Peyer's patch (tissue), 4 donors: ENCODE results near the gene FEM1A. TPM values are rescaled to one million over a fixed set of nuclear protein-coding genes. Genes with fewer than 3 reads are reported as not detected.
"Not testable (repeated sequence)": the region's sequence is repeated elsewhere in the genome, so short reads cannot be mapped to it uniquely, and the experiment has no call there.

Experiments
- DNase-seq, 3 donors: peaks; one replicate each; pipeline ENCODE4 v3.0.0-alpha.2; 2017 to 2019
- H3K27ac ChIP-seq, 4 donors: fragments of 200-600 bp; sonication (generic); one replicate each; pipeline ENCODE4 v1.5.1; 2016 to 2019
- H3K27me3 ChIP-seq, 2 donors: fragments of 200-600 bp; sonication (generic); one replicate each; pipeline ENCODE4 v1.5.1; 2019
- H3K36me3 ChIP-seq, 3 donors: fragments of 200-600 bp; sonication (generic); one replicate each; pipeline ENCODE4 v1.5.1; 2016 to 2019
- H3K4me1 ChIP-seq, 4 donors: fragments of 200-600 bp; sonication (generic); one replicate each; pipeline ENCODE4 v1.5.1; 2016 to 2019
- H3K4me3 ChIP-seq, 4 donors: fragments of 200-600 bp; sonication (generic); 1 replicate in 3 of 4; 2 replicates in 1 of 4; pipeline ENCODE4 v1.5.1; 2016 to 2019; ENCODE audit warnings: mild to moderate bottlenecking in 1 of 4
- H3K9me3 ChIP-seq, 4 donors: fragments of 200-600 bp; sonication (generic); one replicate each; pipeline ENCODE4 v1.5.1; 2016 to 2019; ENCODE audit warnings: mild to moderate bottlenecking in 1 of 4
- POLR2A ChIP-seq, 2 donors: fragments of 450-650 bp; IDR thresholded peaks; one replicate each; pipeline ENCODE4 v1.5.1; 2017; ENCODE audit warnings: antibody characterized with exemption in 2 of 2, mild to moderate bottlenecking in 2 of 2, moderate library complexity in 2 of 2
- total RNA-seq, 4 donors: library from RNA; depleted of rRNA; stranded (reverse); fragments of >200 nt; gene quantifications; one replicate each; pipeline ENCODE4 v1.1.0, GENCODE V29; 2016
- TF ChIP-seq, protein P1 (sequence below), 6 experiments: fragments of 450-650 bp in 4 of 6; fragments of 200-600 bp in 2 of 6; sonication (generic) in 1 of 6; IDR thresholded peaks; one replicate each; pipeline ENCODE4 v1.5.1; 2017 to 2019; ENCODE audit warnings: antibody characterized with exemption in 6 of 6, mild to moderate bottlenecking in 3 of 6, moderate library complexity in 1 of 6

Gene FEM1A
- total RNA-seq, 4 donors from 2014 or later, result 12.8 to 14.9 (median 14.0) TPM

DNA sequence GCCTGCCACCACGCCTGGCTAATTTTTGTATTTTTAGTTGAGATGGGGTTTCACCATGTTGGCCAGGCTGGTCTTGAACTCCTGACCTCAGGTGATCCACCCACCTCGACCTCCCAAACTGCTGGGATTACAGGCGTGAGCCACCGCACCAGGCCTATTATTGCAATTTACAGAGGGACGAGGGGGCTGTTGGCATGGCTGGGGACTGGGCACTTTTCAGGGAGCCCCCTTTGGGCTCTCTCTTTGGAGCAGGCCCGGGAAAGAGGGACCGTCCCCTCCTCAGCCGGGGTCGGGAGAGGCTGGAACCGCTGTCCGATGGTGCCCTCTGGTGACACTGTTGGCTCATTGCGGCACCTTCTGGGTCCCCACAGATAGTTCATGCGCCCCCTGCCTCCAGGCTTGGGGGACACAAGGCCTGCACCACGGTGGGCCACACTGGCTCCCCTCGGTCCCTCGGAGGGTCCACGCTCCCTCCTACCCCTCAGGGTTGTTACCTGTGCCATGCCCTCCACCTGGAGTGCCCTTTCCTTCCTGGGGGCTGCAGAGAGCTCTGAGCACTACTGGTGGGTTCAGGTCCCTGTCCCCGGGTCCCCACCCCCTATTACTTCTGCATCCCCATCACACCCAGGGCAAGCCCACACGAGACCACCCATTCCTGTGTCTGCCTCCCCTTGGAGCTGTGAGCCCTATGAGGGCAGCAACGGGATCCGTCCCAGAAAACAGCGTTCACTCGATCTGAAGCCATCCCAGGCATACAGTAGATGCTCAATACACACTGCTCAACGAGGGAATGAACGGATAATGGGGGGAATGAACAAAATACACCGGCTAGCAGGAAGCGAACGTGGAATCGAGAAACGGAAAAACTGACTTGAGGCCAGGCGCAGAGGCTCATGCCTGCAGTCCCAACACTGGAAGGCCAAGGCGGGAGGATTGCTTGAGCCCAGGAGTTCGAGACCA is 12.5 kb downstream of the FEM1A start:
- DNase-seq, result peak; percentile 63 to 79 (median 68)

DNA sequence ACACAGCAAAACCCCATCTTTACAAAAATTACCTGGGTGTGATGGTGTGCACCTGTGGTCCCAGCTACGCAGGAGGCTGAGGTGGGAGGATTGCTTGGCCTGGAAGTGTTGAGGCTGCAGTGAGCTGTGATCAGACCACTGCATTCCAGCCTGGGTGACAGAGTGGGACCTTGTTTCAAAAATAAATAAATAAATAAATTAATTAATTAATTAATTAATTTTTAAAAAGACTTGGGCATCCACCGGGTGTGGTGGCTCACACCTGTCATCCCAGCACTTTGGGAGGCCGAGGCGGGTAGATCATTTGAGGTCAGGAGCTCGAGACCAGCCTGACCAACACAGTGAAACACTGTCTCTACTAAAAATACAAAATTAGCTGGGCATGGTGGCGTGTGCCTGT is 13.6 kb downstream of the FEM1A start:
- DNase-seq, H3K27me3 ChIP-seq, H3K9me3 ChIP-seq, H3K27ac ChIP-seq, H3K4me3 ChIP-seq, H3K4me1 ChIP-seq, H3K36me3 ChIP-seq: not testable (repeated sequence)

More for the DNA sequence above, 12.5 kb downstream of the FEM1A start:
- Histone ChIP-seq H3K27ac (no peak overlapping the region), H3K4me1 (no peaks in the 10 kb centered on the region), H3K4me3 (no peak overlapping the region), H3K27me3 (no peaks in the 10 kb centered on the region), H3K36me3 (no peaks in the 10 kb centered on the region), H3K9me3 (no peaks in the 10 kb centered on the region)
- TF ChIP-seq, protein P1, sequence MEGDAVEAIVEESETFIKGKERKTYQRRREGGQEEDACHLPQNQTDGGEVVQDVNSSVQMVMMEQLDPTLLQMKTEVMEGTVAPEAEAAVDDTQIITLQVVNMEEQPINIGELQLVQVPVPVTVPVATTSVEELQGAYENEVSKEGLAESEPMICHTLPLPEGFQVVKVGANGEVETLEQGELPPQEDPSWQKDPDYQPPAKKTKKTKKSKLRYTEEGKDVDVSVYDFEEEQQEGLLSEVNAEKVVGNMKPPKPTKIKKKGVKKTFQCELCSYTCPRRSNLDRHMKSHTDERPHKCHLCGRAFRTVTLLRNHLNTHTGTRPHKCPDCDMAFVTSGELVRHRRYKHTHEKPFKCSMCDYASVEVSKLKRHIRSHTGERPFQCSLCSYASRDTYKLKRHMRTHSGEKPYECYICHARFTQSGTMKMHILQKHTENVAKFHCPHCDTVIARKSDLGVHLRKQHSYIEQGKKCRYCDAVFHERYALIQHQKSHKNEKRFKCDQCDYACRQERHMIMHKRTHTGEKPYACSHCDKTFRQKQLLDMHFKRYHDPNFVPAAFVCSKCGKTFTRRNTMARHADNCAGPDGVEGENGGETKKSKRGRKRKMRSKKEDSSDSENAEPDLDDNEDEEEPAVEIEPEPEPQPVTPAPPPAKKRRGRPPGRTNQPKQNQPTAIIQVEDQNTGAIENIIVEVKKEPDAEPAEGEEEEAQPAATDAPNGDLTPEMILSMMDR (IDR thresholded peaks at IDR 0.05), result peak; percentile 43 to 74 (median 56)
- TF ChIP-seq POLR2A (IDR thresholded peaks at IDR 0.05), result no peak

DNA sequence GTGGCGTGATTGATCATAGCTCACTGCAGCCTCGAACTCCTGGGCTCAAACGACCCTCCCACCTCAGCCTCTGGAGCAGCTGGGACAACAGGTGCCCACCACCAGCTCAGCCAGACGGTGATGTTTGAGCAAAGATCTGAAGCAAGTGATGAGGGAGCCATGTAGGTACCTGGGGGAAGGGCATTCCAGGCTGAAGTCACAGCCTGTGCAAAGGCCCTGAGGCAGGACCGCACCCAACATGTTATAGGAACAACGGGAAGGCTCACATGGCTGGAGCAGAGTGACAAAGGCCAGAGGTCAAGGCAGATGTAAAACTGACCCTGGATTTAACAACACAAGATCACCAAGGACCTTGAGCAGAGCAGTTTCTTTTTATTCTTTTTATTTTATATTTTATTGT is 14.8 kb downstream of the FEM1A start:
- TF ChIP-seq, protein P1 (IDR thresholded peaks at IDR 0.05), result no peak
- TF ChIP-seq POLR2A (IDR thresholded peaks at IDR 0.05), result no peak

DNA sequence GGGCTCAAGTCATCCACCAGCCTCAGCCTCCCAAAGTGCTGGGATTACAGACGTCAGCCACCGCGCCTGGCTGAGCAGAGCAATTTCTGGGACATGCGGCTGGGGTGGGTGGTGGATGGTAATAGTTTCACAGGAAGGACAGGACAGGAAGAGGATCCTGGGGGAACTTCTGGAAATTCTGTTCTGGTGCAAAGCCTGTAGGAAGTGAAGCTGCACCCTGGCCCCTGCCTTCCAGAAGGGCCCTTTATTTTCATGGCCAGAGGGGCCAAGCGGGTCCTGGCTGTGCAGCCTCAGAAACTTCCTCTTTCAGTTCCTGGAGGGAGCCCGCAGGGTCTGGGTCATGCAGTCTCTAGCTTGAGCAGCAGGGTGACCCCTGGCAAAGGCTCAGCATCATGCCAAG is 15.7 kb downstream of the FEM1A start:
- Histone ChIP-seq H3K36me3 (no peaks in the 10 kb centered on the region), H3K27me3 (no peaks in the 10 kb centered on the region), H3K27ac (peak overlapping the region in 1 of 4 donors; percentile 17), H3K9me3 (no peaks in the 10 kb centered on the region), H3K4me1 (no peaks in the 10 kb centered on the region), H3K4me3 (no peak overlapping the region)
- peak in 1 of 3 donors; percentile 49 for DNase-seq
- TF ChIP-seq POLR2A (IDR thresholded peaks at IDR 0.05), result no peak
- TF ChIP-seq, protein P1 (IDR thresholded peaks at IDR 0.05), result no peak

More for the DNA sequence above, 14.8 kb downstream of the FEM1A start:
- no peak for DNase-seq
- H3K4me1 ChIP-seq, result no peaks in the 10 kb centered on the region
- no peaks in the 10 kb centered on the region for H3K9me3 ChIP-seq
- H3K36me3 ChIP-seq, result no peaks in the 10 kb centered on the region
- H3K27ac ChIP-seq, result no peak overlapping the region
- H3K4me3 ChIP-seq, result no peak overlapping the region
- H3K27me3 ChIP-seq, result no peaks in the 10 kb centered on the region

DNA sequence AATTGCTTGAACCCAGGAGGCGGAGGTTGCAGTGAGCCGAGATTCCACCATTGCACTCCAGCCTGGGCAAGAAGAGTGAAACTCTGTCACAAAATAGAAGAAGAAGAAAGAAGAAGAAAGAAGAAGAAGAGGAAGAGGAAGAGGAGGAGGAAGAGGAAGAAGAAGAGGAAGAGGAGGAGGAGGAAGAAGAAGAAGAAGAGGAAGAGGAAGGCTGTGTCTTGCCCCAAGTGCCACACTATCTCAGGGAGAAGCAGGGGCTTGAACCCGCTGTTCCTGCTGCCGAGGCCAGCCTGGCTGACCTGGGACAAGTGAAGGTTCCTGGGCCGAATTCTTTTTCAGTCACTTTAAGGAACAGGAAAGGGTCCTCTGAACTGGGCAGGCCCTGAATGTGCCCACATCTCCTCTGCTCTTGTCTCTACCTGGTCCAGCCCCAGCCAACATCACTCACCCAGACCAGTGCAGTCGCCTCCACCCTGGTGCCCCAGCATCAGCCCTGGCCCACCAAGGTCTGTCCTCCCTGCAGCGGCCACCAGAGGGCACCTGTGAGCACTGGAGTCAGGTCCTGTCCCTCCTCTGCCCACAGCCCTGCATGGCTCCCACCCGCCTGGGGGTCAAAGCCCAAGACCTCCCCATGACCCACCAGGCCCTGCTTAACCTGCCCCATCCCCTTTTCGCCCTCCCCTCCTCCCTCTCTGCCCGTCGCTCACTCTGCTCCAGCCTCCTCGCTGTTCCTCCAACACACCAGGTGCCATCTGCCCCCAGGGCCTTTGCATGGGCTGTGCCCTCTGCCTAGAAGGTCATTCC is 20.0 kb downstream of the FEM1A start:
- DNase-seq, result peak; percentile 87 to 94 (median 91)
- TF ChIP-seq, protein P1 (IDR thresholded peaks at IDR 0.05), result peak; percentile 74 to 91 (median 83)
- no peak for TF ChIP-seq POLR2A (IDR thresholded peaks at IDR 0.05)
- H3K4me3 ChIP-seq, result no peak overlapping the region
- no peaks in the 10 kb centered on the region for H3K27me3 ChIP-seq
- no peak overlapping the region for H3K27ac ChIP-seq
- peaks cover 0 to 11% (median 2%) of the 10 kb centered on the region in 4 donors for H3K4me1 ChIP-seq
- peaks cover 0 to 5% (median 0%) of the 10 kb centered on the region in 3 donors for H3K36me3 ChIP-seq
- no peaks in the 10 kb centered on the region for H3K9me3 ChIP-seq
